Body of pancreas (tissue), 4 donors: ENCODE results near the gene UBE2N. TPM values are rescaled to one million over a fixed set of nuclear protein-coding genes. Genes with fewer than 3 reads are reported as not detected.

Source experiments
- ATAC-seq: fragments of 150-250 bp; one replicate; pipeline ENCODE4 v1.9.1; 2016
- DNase-seq, 4 donors: peaks; one replicate each; pipeline ENCODE4 v3.0.0-alpha.2; 2019
- H3K27ac ChIP-seq, 4 donors: fragments of 200-600 bp; sonication (generic); 1 replicate in 3 of 4; 2 replicates in 1 of 4; pipeline versions ENCODE4 v1.5.1 to v1.6.1; 2016 to 2019; ENCODE audit warnings: mild to moderate bottlenecking in 1 of 4, mixed read lengths in 1 of 4, moderate library complexity in 1 of 4
- H3K27me3 ChIP-seq, 2 donors: fragments of 200-600 bp; sonication (generic); one replicate each; pipeline ENCODE4 v1.6.0; 2016; ENCODE audit warnings: mild to moderate bottlenecking in 1 of 2
- H3K36me3 ChIP-seq, 2 donors: fragments of 200-600 bp; sonication (generic); replicated peaks in 1 of 2; 2 replicates each; pipeline ENCODE4 v1.5.1; 2016; ENCODE audit warnings: low read depth in 2 of 2; ENCODE audit not compliant: insufficient read depth in 1 of 2
- H3K4me1 ChIP-seq: fragments of 200-600 bp; sonication (generic); one replicate; pipeline ENCODE4 v1.6.0; 2016
- H3K4me3 ChIP-seq, 2 donors: fragments of 200-600 bp; sonication (generic); 1 replicate in 1 of 2; 2 replicates in 1 of 2; pipeline ENCODE4 v1.5.1; 2016 to 2019
- H3K9me3 ChIP-seq, 3 donors: fragments of 200-600 bp; sonication (generic); 1 replicate in 2 of 3; 2 replicates in 1 of 3; pipeline ENCODE4 v1.5.1; 2016
- POLR2A ChIP-seq, 3 donors: fragments of 450-650 bp; IDR thresholded peaks; one replicate each; pipeline ENCODE4 v1.6.1; 2016; ENCODE audit warnings: antibody characterized with exemption in 3 of 3, mild to moderate bottlenecking in 2 of 3
- WGBS, 2 donors: methylation state at CpG; one replicate each; pipeline ENCODE4 v1.1.5; 2017; 5-methylcytosine and 5-hydroxymethylcytosine counted together
- intact Hi-C: fragments of 100-400 bp; cut with DNase I; formaldehyde crosslinking; loops from one replicate; pipeline ENCODE4 v1.15.1; 2023
- total RNA-seq, 2 donors: library from RNA; depleted of rRNA; stranded (reverse); fragments of >200 nt; gene quantifications; one replicate each; pipeline ENCODE4 v1.1.0, GENCODE V29; 2016
- TF ChIP-seq, protein P1 (sequence below), 7 experiments: fragments of 450-650 bp in 4 of 7; fragments of 200-600 bp in 3 of 7; sonication (generic) in 3 of 7; IDR thresholded peaks; one replicate each; pipeline ENCODE4 v1.5.1; 2016 to 2019; ENCODE audit warnings: antibody characterized with exemption in 7 of 7

UBE2N gene
- total RNA-seq, 2 donors from 2014 or later, result 6.9 to 11.2 TPM

DNA sequence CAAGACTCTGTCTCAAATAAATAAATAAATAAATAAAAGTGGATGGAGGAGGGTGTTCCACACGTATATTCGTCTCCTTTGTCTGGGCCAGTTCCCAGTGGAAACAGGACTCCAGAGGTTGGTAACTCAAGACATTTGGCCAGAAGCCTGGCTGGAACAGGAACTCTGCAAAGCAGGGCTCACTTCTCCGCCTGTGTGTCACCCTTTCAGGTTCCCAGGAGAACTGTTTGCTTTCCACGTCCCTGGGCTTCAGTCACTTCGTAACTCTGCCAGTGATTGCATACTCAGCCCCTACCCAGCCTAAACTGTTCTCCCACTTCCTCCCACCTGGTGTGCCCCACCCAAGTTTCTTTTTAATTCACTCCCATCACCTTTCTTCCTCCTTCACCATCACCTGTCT, 7.0 kb upstream of the UBE2N start:
- peak; percentile 71 to 89 (median 81) for DNase-seq
- Histone ChIP-seq H3K4me3 (no peak overlapping the region), H3K27ac (peak overlapping the region in 3 of 4 donors; percentile 44 to 58 (median 53)), H3K9me3 (no peaks in the 10 kb centered on the region), H3K27me3 (no peaks in the 10 kb centered on the region), H3K4me1 (peaks cover 3% of the 10 kb centered on the region), H3K36me3 (no peaks in the 10 kb centered on the region)
- ATAC-seq, result peak; percentile 93
- WGBS, 2 donors, result 21 to 26% methylated on average over 5 of the region's 5 CpGs
- TF ChIP-seq POLR2A (IDR thresholded peaks at IDR 0.05), result no peak
- TF ChIP-seq, protein P1, sequence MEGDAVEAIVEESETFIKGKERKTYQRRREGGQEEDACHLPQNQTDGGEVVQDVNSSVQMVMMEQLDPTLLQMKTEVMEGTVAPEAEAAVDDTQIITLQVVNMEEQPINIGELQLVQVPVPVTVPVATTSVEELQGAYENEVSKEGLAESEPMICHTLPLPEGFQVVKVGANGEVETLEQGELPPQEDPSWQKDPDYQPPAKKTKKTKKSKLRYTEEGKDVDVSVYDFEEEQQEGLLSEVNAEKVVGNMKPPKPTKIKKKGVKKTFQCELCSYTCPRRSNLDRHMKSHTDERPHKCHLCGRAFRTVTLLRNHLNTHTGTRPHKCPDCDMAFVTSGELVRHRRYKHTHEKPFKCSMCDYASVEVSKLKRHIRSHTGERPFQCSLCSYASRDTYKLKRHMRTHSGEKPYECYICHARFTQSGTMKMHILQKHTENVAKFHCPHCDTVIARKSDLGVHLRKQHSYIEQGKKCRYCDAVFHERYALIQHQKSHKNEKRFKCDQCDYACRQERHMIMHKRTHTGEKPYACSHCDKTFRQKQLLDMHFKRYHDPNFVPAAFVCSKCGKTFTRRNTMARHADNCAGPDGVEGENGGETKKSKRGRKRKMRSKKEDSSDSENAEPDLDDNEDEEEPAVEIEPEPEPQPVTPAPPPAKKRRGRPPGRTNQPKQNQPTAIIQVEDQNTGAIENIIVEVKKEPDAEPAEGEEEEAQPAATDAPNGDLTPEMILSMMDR (IDR thresholded peaks at IDR 0.05), result no peak
- intact Hi-C loops, result no loop called here

DNA sequence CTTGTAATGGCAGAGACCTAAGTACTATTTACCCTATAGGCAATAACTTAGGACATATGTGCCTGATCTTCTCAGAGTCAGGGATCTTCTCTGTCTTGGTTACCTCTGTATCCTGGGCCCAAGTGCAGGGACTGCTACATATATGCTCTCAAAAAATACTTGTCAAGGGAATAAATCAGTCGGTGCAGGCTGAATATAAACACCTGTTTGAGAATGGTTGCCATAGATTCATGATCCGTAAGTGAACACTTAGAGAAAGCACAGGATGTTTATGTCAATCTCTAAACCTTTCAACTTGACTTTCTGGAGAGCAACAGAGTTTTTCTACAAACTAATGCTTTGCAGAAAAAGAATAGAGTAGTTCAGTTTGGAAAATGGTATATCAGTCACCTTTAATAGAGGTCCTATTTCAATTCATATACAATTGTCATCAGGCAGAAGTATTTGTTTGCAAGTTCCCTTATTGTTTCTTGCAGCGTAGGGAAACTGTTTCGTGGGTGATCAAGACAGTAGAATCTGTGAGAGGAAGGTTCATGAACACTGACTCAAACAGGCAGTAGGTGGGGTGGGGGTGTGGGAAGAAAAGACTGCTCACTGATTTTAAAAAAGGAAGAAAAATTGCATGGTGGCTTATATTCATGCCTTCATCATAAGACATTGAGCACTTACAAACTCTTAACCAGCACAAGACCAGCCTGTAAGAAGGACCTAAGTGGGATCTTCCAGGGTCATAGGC, 6.0 kb upstream of the UBE2N start:
- Histone ChIP-seq H3K27ac (no peak overlapping the region), H3K27me3 (no peaks in the 10 kb centered on the region), H3K4me1 (peaks cover 3% of the 10 kb centered on the region), H3K9me3 (no peaks in the 10 kb centered on the region), H3K4me3 (no peak overlapping the region), H3K36me3 (no peaks in the 10 kb centered on the region)
- WGBS, 2 donors, result 68 to 75% methylated on average over 4 of the region's 4 CpGs
- intact Hi-C loops, result no loop called here
- TF ChIP-seq POLR2A (IDR thresholded peaks at IDR 0.05), result no peak
- TF ChIP-seq, protein P1 (IDR thresholded peaks at IDR 0.05), result no peak
- ATAC-seq (no peak), DNase-seq (no peak)

DNA sequence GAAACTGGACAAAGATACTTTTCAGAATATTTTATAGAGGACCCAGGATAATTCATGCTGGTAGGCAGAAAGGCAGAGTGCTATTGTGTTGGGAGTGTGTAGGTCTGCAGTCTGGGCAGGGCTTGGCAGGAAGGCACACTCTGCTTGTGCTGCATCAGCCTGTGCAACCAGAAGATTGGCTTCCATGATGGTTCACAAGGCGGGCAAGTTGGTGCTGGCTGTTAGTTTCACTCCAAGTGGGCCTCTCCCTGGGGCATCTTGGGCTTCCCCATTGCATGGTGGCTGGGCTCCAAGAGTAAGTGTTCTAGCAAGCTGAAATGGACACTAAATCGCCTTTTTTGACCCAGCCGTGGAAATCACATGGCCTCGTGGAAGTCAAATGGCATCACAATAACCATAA, 1.8 kb upstream of the UBE2N start:
- no peaks in the 10 kb centered on the region for H3K27me3 ChIP-seq
- DNase-seq (no peak), ATAC-seq (no peak)
- intact Hi-C loops, result no loop called here
- no peaks in the 10 kb centered on the region for H3K9me3 ChIP-seq
- no peak overlapping the region for H3K27ac ChIP-seq
- no peak for TF ChIP-seq POLR2A (IDR thresholded peaks at IDR 0.05)
- TF ChIP-seq, protein P1 (IDR thresholded peaks at IDR 0.05), result no peak
- H3K36me3 ChIP-seq, result no peaks in the 10 kb centered on the region
- 91 to 92% methylated on average over 4 of the region's 4 CpGs for WGBS, 2 donors
- peaks cover 16% of the 10 kb centered on the region for H3K4me1 ChIP-seq
- no peak overlapping the region for H3K4me3 ChIP-seq

DNA sequence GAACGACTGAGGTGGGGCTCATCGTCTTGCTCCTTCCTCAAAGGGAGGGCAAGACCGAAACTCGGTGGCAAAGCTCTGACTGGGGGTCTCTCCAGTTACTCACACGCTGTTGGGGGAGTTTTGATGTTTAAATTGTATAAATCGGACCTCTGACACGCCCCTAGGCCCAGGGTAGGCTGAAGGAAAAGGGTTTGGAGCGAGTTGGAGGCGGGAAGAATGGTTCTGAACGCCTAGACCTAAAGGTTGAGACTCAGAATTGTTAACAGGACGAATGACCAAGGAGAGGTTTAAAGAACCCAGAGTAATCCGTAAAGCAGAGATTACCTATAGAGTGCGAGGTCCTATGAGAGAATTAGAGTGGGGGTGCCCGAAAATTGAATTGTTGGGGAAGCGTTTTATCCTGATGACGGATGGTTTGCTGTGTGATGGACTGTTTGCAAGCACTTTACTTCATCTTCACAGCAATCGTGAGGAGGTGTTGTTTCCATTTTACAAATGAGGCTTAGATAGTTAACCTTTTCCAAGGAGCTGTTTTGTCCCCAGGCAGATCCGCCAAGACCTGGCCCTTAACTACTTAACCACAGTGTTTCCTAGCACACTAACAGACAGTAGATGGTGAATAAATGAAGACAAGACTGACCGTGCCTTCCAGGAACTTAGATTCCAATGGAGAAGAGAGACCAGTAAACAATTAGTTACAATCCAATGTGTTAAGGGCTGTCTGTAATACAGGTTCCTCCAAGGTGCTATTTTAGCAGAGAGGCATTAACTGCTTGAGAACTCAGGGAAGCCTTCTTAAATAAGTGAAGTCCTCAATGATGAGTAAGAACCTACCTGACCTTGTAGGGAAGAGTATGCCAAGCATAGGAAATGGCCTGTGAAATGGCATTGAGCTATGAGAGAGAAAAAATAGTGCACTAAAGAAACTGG, 929 bp upstream of the UBE2N start:
- no peak for DNase-seq
- Histone ChIP-seq H3K36me3 (no peaks in the 10 kb centered on the region), H3K4me1 (peaks cover 16% of the 10 kb centered on the region), H3K4me3 (peak overlapping the region; percentile 49 to 100), H3K27ac (peak overlapping the region; percentile 56 to 94 (median 88)), H3K27me3 (no peaks in the 10 kb centered on the region), H3K9me3 (no peaks in the 10 kb centered on the region)
- WGBS, 2 donors, result 3% methylated on average over 18 to 19 of the region's 19 CpGs
- TF ChIP-seq, protein P1 (IDR thresholded peaks at IDR 0.05), result no peak
- no peak for TF ChIP-seq POLR2A (IDR thresholded peaks at IDR 0.05)
- intact Hi-C loops, result no loop called here
- no peak for ATAC-seq
